Hepatocyte (in vitro differentiated cells): ENCODE results near the gene CCDC83.

Experiments
- EZH2 ChIP-seq: fragments of 200-600 bp; sonication (generic); IDR thresholded peaks from 2 replicates; pipeline ENCODE4 v1.6.1; 2016; ENCODE audit warnings: antibody characterized with exemption, mild to moderate bottlenecking, borderline replicate concordance
- TF ChIP-seq, protein P1 (sequence below): fragments of 200-600 bp; sonication (generic); IDR thresholded peaks from 2 replicates; pipeline ENCODE4 v1.5.1; 2016; ENCODE audit warnings: antibody characterized with exemption, mild to moderate bottlenecking; ENCODE audit not compliant: poor library complexity

DNA sequence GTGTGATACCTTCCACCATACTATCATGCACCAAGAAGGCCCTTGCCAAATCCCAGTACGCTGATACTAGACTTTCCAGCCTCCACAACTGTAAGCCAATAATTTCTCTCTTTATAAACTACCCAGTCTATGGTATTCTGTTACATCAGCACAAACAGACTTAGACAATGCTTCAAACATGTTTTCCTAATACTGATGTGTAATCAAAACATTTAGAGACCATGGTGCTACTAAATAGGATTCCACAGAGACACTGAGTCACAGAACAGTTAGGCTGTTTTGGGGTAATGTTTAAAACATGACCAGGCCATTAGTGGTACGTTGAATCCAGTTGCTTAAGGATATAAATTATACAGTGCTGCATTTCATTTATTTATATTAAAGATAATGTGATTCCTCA, 110.0 kb downstream of the CCDC83 start:
- TF ChIP-seq, protein P1, sequence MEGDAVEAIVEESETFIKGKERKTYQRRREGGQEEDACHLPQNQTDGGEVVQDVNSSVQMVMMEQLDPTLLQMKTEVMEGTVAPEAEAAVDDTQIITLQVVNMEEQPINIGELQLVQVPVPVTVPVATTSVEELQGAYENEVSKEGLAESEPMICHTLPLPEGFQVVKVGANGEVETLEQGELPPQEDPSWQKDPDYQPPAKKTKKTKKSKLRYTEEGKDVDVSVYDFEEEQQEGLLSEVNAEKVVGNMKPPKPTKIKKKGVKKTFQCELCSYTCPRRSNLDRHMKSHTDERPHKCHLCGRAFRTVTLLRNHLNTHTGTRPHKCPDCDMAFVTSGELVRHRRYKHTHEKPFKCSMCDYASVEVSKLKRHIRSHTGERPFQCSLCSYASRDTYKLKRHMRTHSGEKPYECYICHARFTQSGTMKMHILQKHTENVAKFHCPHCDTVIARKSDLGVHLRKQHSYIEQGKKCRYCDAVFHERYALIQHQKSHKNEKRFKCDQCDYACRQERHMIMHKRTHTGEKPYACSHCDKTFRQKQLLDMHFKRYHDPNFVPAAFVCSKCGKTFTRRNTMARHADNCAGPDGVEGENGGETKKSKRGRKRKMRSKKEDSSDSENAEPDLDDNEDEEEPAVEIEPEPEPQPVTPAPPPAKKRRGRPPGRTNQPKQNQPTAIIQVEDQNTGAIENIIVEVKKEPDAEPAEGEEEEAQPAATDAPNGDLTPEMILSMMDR = no peak
- TF ChIP-seq EZH2 = no peak
